ENCODE data around the gene FBRSL1.

FBRSL1 gene

GRCh38 chr12:132491138-132491663 lies 1.2 kb downstream of the FBRSL1 start:
- H3K4me1 ChIP-seq (ENCODE audit: control insufficient read depth, low read depth, low read length) = peaks cover 7% of the 10 kb centered on the region
- H3K9ac ChIP-seq (ENCODE audit: low read length) = no peak overlapping the region
- H3K27ac ChIP-seq (ENCODE audit: low read length) = no peak overlapping the region
- H3K4me3 ChIP-seq (ENCODE audit: low read length) = peak overlapping the region; percentile 64
- H3K27me3 ChIP-seq (ENCODE audit: control insufficient read depth, insufficient read depth, low read length) = peaks cover 42% of the 10 kb centered on the region
- no peaks in the 10 kb centered on the region for H3K36me3 ChIP-seq (ENCODE audit: control insufficient read depth, low read depth, low read length)
- no peaks in the 10 kb centered on the region for H3K9me3 ChIP-seq (ENCODE audit: control insufficient read depth, low read depth, low read length)

- Histone ChIP-seq H3K4me3 (ENCODE audit: low read length) (peak overlapping the region; percentile 64), H3K9me3 (ENCODE audit: control insufficient read depth, low read depth, low read length) (no peaks in the 10 kb centered on the region), H3K4me1 (ENCODE audit: control insufficient read depth, low read depth, low read length) (peaks cover 7% of the 10 kb centered on the region), H3K27ac (ENCODE audit: low read length) (no peak overlapping the region), H3K9ac (ENCODE audit: low read length) (no peak overlapping the region), H3K36me3 (ENCODE audit: control insufficient read depth, low read depth, low read length) (no peaks in the 10 kb centered on the region), H3K27me3 (ENCODE audit: control insufficient read depth, insufficient read depth, low read length) (peaks cover 36% of the 10 kb centered on the region)
Observed at GRCh38 chr12:132491761-132492378, 1.9 kb downstream of the FBRSL1 start.

- H3K9ac ChIP-seq (ENCODE audit: low read length) = no peak overlapping the region
- H3K27me3 ChIP-seq (ENCODE audit: control insufficient read depth, insufficient read depth, low read length) = peaks cover 29% of the 10 kb centered on the region
- no peak overlapping the region for H3K27ac ChIP-seq (ENCODE audit: low read length)
- no peak overlapping the region for H3K4me3 ChIP-seq (ENCODE audit: low read length)
- H3K9me3 ChIP-seq (ENCODE audit: control insufficient read depth, low read depth, low read length) = no peaks in the 10 kb centered on the region
- H3K36me3 ChIP-seq (ENCODE audit: control insufficient read depth, low read depth, low read length) = no peaks in the 10 kb centered on the region
- H3K4me1 ChIP-seq (ENCODE audit: control insufficient read depth, low read depth, low read length) = peaks cover 7% of the 10 kb centered on the region
Observed at GRCh38 chr12:132492522-132492921, 2.6 kb downstream of the FBRSL1 start.

DNA sequence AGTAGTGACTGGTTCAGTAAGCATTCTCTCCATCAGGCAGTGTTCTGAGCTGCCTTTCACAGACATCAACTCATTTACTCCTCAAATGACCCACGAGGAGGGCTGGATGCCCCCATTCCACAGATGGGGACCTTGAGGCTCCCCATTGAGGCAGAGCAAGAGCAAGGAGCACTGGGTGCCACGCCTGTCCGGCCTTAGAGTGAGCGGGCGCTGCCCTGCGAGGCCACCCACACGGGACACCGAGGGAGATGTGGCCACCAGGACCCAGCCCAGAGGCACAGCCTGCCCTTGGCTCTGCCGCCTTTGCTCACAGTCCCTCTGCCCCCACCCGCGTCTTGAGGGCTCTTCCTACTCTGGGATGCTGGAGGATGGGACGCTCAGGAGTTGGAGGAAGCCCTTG lies 3.0 kb downstream of the FBRSL1 start:
- Histone ChIP-seq H3K4me1 (ENCODE audit: control insufficient read depth, low read depth, low read length) (peaks cover 7% of the 10 kb centered on the region), H3K4me3 (ENCODE audit: low read length) (no peak overlapping the region)

GRCh38 chr12:132493482-132494178 lies 3.7 kb downstream of the FBRSL1 start:
- no peaks in the 10 kb centered on the region for H3K36me3 ChIP-seq (ENCODE audit: control insufficient read depth, low read depth, low read length)
- H3K27me3 ChIP-seq (ENCODE audit: control insufficient read depth, insufficient read depth, low read length) = peaks cover 18% of the 10 kb centered on the region
- H3K4me3 ChIP-seq (ENCODE audit: low read length) = no peak overlapping the region
- H3K9ac ChIP-seq (ENCODE audit: low read length) = no peak overlapping the region
- peaks cover 2% of the 10 kb centered on the region for H3K4me1 ChIP-seq (ENCODE audit: control insufficient read depth, low read depth, low read length)
- H3K27ac ChIP-seq (ENCODE audit: low read length) = no peak overlapping the region
- no peaks in the 10 kb centered on the region for H3K9me3 ChIP-seq (ENCODE audit: control insufficient read depth, low read depth, low read length)

More for the DNA sequence above, 3.0 kb downstream of the FBRSL1 start:
- Histone ChIP-seq H3K9ac (ENCODE audit: low read length) (no peak overlapping the region), H3K36me3 (ENCODE audit: control insufficient read depth, low read depth, low read length) (no peaks in the 10 kb centered on the region), H3K27ac (ENCODE audit: low read length) (no peak overlapping the region), H3K27me3 (ENCODE audit: control insufficient read depth, insufficient read depth, low read length) (peaks cover 25% of the 10 kb centered on the region), H3K9me3 (ENCODE audit: control insufficient read depth, low read depth, low read length) (no peaks in the 10 kb centered on the region)

DNA sequence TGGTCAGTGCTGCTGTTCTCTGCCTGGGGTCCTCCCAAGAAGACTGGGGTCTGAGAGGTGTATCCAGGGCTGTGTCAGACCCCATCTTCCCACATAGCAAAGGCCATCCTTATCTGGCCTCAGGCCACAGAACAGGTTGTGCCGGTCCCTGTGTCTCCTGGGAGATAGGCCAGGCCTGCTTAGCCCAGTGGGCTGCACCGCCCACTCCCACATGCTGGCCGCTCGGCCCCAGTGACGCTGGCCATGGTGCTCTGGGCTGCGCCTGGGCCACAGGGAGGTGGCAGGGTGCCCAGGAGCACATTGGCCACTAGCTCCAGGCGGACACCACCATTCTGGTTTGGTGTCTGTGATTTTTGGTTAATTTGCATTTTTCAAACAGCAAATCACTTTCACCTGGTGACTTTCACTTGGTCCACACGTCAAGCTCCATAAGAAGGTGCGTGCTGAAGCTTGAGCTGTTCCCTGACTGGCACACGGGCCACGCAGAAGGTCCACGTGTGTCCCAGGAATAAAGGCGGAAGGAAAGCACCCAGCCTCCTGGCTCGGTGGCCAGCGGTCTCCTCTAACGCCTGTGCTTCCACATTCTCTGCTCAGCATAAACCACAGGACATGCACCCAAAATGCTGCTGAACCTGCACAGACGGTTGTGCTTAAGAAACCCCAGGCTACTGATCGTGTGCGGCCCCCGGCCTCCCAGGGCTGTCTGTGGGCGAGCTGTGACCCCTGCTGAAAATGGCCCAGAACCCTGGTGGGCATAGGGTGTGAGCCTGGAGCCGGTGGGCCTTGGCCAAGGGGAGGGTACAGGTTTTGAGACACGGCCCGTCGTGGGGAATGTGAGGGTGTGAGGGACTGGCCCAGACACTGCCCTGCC lies 4.6 kb downstream of the FBRSL1 start:
- no peaks in the 10 kb centered on the region for H3K9me3 ChIP-seq (ENCODE audit: control insufficient read depth, low read depth, low read length)
- H3K27ac ChIP-seq (ENCODE audit: low read length) = no peak overlapping the region
- peaks cover 9% of the 10 kb centered on the region for H3K27me3 ChIP-seq (ENCODE audit: control insufficient read depth, insufficient read depth, low read length)
- H3K36me3 ChIP-seq (ENCODE audit: control insufficient read depth, low read depth, low read length) = no peaks in the 10 kb centered on the region
- H3K9ac ChIP-seq (ENCODE audit: low read length) = no peak overlapping the region
- H3K4me1 ChIP-seq (ENCODE audit: control insufficient read depth, low read depth, low read length) = no peaks in the 10 kb centered on the region
- H3K4me3 ChIP-seq (ENCODE audit: low read length) = no peak overlapping the region

DNA sequence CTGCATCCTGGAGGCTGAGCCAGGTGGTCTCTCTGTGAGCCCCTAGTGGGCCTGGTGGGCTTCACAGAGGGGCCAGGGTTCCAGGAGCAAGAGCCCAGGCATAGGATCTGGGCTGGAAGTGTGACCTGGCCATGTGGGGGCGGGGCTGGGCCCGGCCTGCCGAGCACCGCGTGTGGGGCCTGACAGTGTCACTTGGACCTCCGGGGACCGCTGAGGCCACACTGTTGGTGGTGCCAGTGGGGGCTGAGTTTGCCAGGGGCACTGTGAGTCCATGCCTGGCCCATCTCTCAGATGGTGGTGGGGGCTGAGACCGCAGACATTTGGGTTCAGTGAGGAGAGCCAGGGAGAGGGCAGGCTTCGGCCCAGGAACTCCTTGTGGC lies 5.2 kb downstream of the FBRSL1 start:
- no peaks in the 10 kb centered on the region for H3K36me3 ChIP-seq (ENCODE audit: control insufficient read depth, low read depth, low read length)
- H3K27ac ChIP-seq (ENCODE audit: low read length) = no peak overlapping the region
- H3K9ac ChIP-seq (ENCODE audit: low read length) = no peak overlapping the region
- H3K4me1 ChIP-seq (ENCODE audit: control insufficient read depth, low read depth, low read length) = no peaks in the 10 kb centered on the region
- peaks cover 9% of the 10 kb centered on the region for H3K27me3 ChIP-seq (ENCODE audit: control insufficient read depth, insufficient read depth, low read length)
- H3K4me3 ChIP-seq (ENCODE audit: low read length) = no peak overlapping the region
- H3K9me3 ChIP-seq (ENCODE audit: control insufficient read depth, low read depth, low read length) = no peaks in the 10 kb centered on the region

DNA sequence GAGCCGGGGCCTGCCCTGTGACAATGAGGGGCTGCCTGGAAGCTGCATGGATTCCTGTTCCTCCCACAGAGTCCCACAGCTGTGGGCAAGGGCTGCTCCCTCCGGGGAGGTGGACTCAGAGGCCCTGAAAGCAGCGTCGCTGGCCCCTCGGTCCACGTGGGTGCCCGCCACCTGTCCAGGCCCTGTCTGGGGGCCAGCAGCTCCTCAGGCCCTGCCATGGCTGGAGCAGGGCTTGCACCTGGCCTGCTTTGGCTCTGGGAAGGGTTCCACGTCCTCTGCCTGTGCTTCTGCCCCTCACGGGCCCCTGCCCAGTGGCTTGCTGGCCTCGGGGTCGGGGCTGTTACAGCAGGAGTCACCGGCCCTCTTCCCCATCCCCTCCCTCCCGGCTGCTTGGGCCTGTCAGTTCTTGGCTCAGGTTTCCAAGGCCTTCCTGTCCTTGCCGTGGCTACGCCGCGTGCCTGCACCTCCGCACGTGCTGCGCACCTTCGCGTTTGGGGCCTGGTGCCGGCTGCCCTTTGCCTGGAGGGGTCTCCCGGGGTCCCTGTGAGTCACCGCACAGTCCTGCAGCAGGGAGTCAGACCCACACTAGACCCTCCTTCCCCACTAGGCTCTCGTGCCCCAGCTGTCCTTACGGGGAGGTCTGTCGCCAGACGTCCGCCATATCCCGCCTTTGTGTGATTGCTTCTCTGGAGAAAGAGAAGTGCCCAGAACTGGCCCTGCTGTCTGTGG lies 5.8 kb downstream of the FBRSL1 start:
- no peak overlapping the region for H3K4me3 ChIP-seq (ENCODE audit: low read length)
- no peaks in the 10 kb centered on the region for H3K4me1 ChIP-seq (ENCODE audit: control insufficient read depth, low read depth, low read length)
- no peak overlapping the region for H3K27ac ChIP-seq (ENCODE audit: low read length)
- no peak overlapping the region for H3K9ac ChIP-seq (ENCODE audit: low read length)
- H3K27me3 ChIP-seq (ENCODE audit: control insufficient read depth, insufficient read depth, low read length) = peaks cover 8% of the 10 kb centered on the region
- no peaks in the 10 kb centered on the region for H3K36me3 ChIP-seq (ENCODE audit: control insufficient read depth, low read depth, low read length)
- H3K9me3 ChIP-seq (ENCODE audit: control insufficient read depth, low read depth, low read length) = no peaks in the 10 kb centered on the region

GRCh38 chr12:132496358-132496669 lies 6.4 kb downstream of the FBRSL1 start:
- Histone ChIP-seq H3K4me3 (ENCODE audit: low read length) (no peak overlapping the region), H3K27ac (ENCODE audit: low read length) (no peak overlapping the region), H3K4me1 (ENCODE audit: control insufficient read depth, low read depth, low read length) (peaks cover under 1% of the 10 kb centered on the region), H3K9me3 (ENCODE audit: control insufficient read depth, low read depth, low read length) (no peaks in the 10 kb centered on the region), H3K27me3 (ENCODE audit: control insufficient read depth, insufficient read depth, low read length) (peaks cover 3% of the 10 kb centered on the region), H3K36me3 (ENCODE audit: control insufficient read depth, low read depth, low read length) (no peaks in the 10 kb centered on the region), H3K9ac (ENCODE audit: low read length) (no peak overlapping the region)

DNA sequence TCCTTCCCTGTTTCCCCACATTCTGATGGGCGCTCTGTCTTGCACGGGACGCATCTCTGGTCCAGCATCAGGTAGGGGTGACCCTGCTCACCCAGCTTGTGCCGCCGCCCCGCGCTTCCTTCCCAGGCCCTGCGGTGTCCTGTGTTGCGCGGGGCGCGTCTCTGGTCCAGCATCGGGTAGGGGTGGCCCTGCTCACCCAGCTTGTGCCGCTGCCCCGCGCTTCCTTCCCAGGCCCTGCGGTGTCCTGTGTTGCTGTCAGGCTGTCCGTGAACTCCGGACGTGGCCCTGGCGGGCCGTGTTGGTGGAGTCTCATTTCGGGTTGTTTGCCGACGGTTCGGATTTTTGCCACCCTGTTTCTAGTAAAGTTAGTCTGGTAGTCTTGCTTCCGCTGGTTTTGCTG lies 6.8 kb downstream of the FBRSL1 start:
- peaks cover 5% of the 10 kb centered on the region for H3K4me1 ChIP-seq (ENCODE audit: control insufficient read depth, low read depth, low read length)
- H3K4me3 ChIP-seq (ENCODE audit: low read length) = no peak overlapping the region
- no peak overlapping the region for H3K9ac ChIP-seq (ENCODE audit: low read length)
- H3K9me3 ChIP-seq (ENCODE audit: control insufficient read depth, low read depth, low read length) = no peaks in the 10 kb centered on the region
- no peak overlapping the region for H3K27ac ChIP-seq (ENCODE audit: low read length)
- no peaks in the 10 kb centered on the region for H3K36me3 ChIP-seq (ENCODE audit: control insufficient read depth, low read depth, low read length)
- H3K27me3 ChIP-seq (ENCODE audit: control insufficient read depth, insufficient read depth, low read length) = no peaks in the 10 kb centered on the region
